ENCODE data around the gene CDKN2B.

Gene CDKN2B

DNA sequence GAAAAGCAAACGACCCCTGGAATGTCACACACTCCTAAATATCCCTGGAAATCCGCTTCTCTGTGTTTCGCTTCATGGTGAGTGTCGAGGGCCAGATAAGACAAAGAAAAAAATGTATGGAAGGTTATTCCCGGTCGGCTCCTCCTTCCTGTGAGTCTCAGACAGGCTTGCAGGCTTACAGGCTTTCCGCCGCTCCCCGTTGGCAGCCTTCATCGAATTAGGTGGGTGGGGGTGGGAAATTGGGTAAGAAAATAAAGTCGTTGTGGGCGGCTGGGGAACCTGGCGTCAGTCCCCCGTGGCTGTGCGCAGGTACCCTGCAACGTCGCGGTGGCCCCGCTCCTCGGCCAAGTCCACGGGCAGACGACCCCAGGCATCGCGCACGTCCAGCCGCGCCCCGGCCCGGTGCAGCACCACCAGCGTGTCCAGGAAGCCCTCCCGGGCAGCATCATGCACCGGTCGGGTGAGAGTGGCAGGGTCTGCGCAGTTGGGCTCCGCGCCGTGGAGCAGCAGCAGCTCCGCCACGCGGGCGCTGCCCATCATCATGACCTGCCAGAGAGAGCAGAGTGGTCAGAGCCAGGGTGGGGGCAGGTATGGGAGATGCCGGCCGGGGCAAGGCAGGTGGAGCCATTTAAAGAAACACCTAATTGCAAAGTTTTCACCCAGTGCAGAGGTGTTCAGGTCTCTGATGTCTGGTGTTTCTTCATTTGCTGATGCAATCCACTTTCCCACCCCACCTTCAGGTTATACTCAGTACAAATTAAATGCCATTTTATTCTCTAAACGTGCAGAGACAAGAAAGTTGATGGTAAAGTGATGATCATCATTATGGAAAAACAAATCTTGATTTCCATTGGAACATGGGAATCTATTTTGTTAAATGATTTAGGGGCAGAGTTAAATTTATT, 3.2 kb downstream of the CDKN2B start:
- peak overlapping the region; percentile 92 for H3K4me3 ChIP-seq (ENCODE audit: low read length)
- TF ChIP-seq CTCF (IDR thresholded peaks at IDR 0.05; ENCODE audit: insufficient read depth, low read depth, low read length, missing control alignments) = peak; percentile 2
- DNase-seq (ENCODE audit: low read depth) = peak; percentile 69

- DNase-seq (ENCODE audit: low read depth) = no peak
- H3K4me3 ChIP-seq (ENCODE audit: low read length) = peak overlapping the region; percentile 92
- TF ChIP-seq CTCF (IDR thresholded peaks at IDR 0.05; ENCODE audit: insufficient read depth, low read depth, low read length, missing control alignments) = peak; percentile 21
These were observed 3.9 kb downstream of the CDKN2B start for GRCh38 chr9:22005021-22005701.

DNA sequence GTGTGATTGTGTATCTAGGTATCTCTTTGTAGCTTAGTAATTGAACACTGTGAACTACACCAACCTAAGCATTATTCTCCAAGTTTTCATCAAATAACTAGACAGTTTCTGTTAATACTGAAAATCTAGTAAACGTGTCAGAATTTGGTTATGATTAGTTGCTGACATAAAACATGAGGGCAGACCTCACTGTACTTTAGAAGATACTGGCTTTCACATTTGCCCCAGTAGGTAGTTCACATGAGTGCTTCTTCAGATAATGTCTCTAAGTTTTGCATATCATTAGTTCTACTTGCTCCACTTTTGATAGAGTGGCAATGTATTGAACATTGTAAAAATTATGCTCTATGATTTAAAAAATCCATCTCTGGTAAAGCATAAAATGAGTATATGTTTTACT, 7.1 kb downstream of the CDKN2B start:
- TF ChIP-seq CTCF (IDR thresholded peaks at IDR 0.05; ENCODE audit: insufficient read depth, low read depth, low read length, missing control alignments) = no peak
- no peak overlapping the region for H3K4me3 ChIP-seq (ENCODE audit: low read length)
- no peak for DNase-seq (ENCODE audit: low read depth)

DNA sequence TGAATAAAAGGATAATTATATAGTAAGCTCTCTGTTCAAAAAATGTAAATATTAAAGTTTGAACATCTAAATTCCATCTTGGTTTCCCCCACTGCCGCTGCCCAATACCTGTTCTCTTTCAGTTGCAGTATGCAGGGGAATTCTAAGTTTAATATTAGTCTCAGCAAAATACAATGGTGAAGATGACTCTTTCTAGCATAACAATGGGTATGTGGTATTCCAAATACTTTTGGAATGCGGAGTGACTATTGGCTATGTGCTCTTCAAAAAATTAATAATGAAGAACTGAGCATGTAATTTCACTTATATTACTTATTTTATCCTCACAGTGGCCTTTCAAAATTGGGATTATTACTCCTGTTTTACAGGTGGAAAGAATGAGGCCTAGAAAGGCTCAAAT, 11.1 kb downstream of the CDKN2B start:
- H3K4me3 ChIP-seq (ENCODE audit: low read length) = no peak overlapping the region
- no peak for TF ChIP-seq CTCF (IDR thresholded peaks at IDR 0.05; ENCODE audit: insufficient read depth, low read depth, low read length, missing control alignments)
- DNase-seq (ENCODE audit: low read depth) = no peak

- H3K4me3 ChIP-seq (ENCODE audit: low read length) = no peak overlapping the region
- no peak for DNase-seq (ENCODE audit: low read depth)
- TF ChIP-seq CTCF (IDR thresholded peaks at IDR 0.05; ENCODE audit: insufficient read depth, low read depth, low read length, missing control alignments) = no peak
These were observed 11.6 kb downstream of the CDKN2B start for GRCh38 chr9:21997480-21997879.

DNA sequence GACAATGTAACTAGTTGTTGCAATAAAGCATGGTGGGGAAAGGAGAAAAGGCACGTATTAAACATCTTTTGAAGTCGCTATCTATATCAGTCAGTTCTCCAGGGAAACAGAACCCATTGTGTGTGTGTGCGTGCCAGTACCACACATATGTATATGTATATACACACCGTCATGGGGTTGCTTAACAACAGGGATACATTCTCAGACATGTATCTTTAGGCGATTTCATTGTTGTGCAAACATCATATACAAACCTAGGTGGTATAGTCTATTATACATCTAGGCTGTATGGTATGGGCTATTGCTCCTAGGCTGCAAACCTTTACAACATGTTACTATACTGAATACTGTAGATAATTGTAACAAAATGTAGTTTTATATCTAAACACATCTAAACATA, 12.2 kb downstream of the CDKN2B start:
- no peak overlapping the region for H3K4me3 ChIP-seq (ENCODE audit: low read length)
- DNase-seq (ENCODE audit: low read depth) = no peak
- no peak for TF ChIP-seq CTCF (IDR thresholded peaks at IDR 0.05; ENCODE audit: insufficient read depth, low read depth, low read length, missing control alignments)

All from epithelial cell of esophagus (primary cell).